Measurements from ENCODE around the gene ME3. TPM values are rescaled to one million over a fixed set of nuclear protein-coding genes. Genes with fewer than 3 reads are reported as not detected.

ME3 gene
- total RNA-seq, 1 experiment from 2014 or later = 0.83 TPM

GRCh38 chr11:86702220-86702983 is 30.0 kb upstream of the ME3 start:
- H3K27me3 ChIP-seq (ENCODE audit: control insufficient read depth, insufficient read depth, low read length) = no peaks in the 10 kb centered on the region
- no peaks in the 10 kb centered on the region for H3K36me3 ChIP-seq (replicated peaks; ENCODE audit: control insufficient read depth, insufficient read depth, low read length)

GRCh38 chr11:86699040-86699791 is 26.8 kb upstream of the ME3 start:
- Histone ChIP-seq H3K36me3 (replicated peaks; ENCODE audit: control insufficient read depth, insufficient read depth, low read length) (no peaks in the 10 kb centered on the region), H3K4me3 (ENCODE audit: insufficient read depth, low read depth, low read length) (no peak overlapping the region), H3K27me3 (ENCODE audit: control insufficient read depth, insufficient read depth, low read length) (no peaks in the 10 kb centered on the region)
- no peak for DNase-seq

More at GRCh38 chr11:86702220-86702983, 30.0 kb upstream of the ME3 start:
- no peak overlapping the region for H3K4me3 ChIP-seq (ENCODE audit: insufficient read depth, low read depth, low read length)
- DNase-seq = no peak

- Histone ChIP-seq H3K4me3 (ENCODE audit: insufficient read depth, low read depth, low read length) (no peak overlapping the region), H3K36me3 (replicated peaks; ENCODE audit: control insufficient read depth, insufficient read depth, low read length) (no peaks in the 10 kb centered on the region), H3K27me3 (ENCODE audit: control insufficient read depth, insufficient read depth, low read length) (no peaks in the 10 kb centered on the region)
- no peak for DNase-seq
Observed at GRCh38 chr11:86698639-86699038, 26.2 kb upstream of the ME3 start.

- Histone ChIP-seq H3K27me3 (ENCODE audit: control insufficient read depth, insufficient read depth, low read length) (no peaks in the 10 kb centered on the region), H3K36me3 (replicated peaks; ENCODE audit: control insufficient read depth, insufficient read depth, low read length) (no peaks in the 10 kb centered on the region), H3K4me3 (ENCODE audit: insufficient read depth, low read depth, low read length) (no peak overlapping the region)
- DNase-seq = no peak
Observed at GRCh38 chr11:86696451-86696850, 24.0 kb upstream of the ME3 start.

- H3K27me3 ChIP-seq (ENCODE audit: control insufficient read depth, insufficient read depth, low read length) = no peaks in the 10 kb centered on the region
- H3K4me3 ChIP-seq (ENCODE audit: insufficient read depth, low read depth, low read length) = no peak overlapping the region
- no peaks in the 10 kb centered on the region for H3K36me3 ChIP-seq (replicated peaks; ENCODE audit: control insufficient read depth, insufficient read depth, low read length)
- no peak for DNase-seq
Observed at GRCh38 chr11:86696004-86696403, 23.6 kb upstream of the ME3 start.

GRCh38 chr11:86695373-86695772 is 23.0 kb upstream of the ME3 start:
- no peak overlapping the region for H3K4me3 ChIP-seq (ENCODE audit: insufficient read depth, low read depth, low read length)
- H3K36me3 ChIP-seq (replicated peaks; ENCODE audit: control insufficient read depth, insufficient read depth, low read length) = no peaks in the 10 kb centered on the region
- DNase-seq = no peak
- no peaks in the 10 kb centered on the region for H3K27me3 ChIP-seq (ENCODE audit: control insufficient read depth, insufficient read depth, low read length)

GRCh38 chr11:86693518-86693917 is 21.1 kb upstream of the ME3 start:
- Histone ChIP-seq H3K4me3 (ENCODE audit: insufficient read depth, low read depth, low read length) (no peak overlapping the region), H3K36me3 (replicated peaks; ENCODE audit: control insufficient read depth, insufficient read depth, low read length) (no peaks in the 10 kb centered on the region), H3K27me3 (ENCODE audit: control insufficient read depth, insufficient read depth, low read length) (no peaks in the 10 kb centered on the region)
- DNase-seq = no peak

GRCh38 chr11:86692746-86693145 is 20.3 kb upstream of the ME3 start:
- H3K27me3 ChIP-seq (ENCODE audit: control insufficient read depth, insufficient read depth, low read length) = no peaks in the 10 kb centered on the region
- no peaks in the 10 kb centered on the region for H3K36me3 ChIP-seq (replicated peaks; ENCODE audit: control insufficient read depth, insufficient read depth, low read length)
- no peak for DNase-seq
- no peak overlapping the region for H3K4me3 ChIP-seq (ENCODE audit: insufficient read depth, low read depth, low read length)

- H3K36me3 ChIP-seq (replicated peaks; ENCODE audit: control insufficient read depth, insufficient read depth, low read length) = no peaks in the 10 kb centered on the region
- DNase-seq = no peak
- no peaks in the 10 kb centered on the region for H3K27me3 ChIP-seq (ENCODE audit: control insufficient read depth, insufficient read depth, low read length)
- H3K4me3 ChIP-seq (ENCODE audit: insufficient read depth, low read depth, low read length) = no peak overlapping the region
Observed at GRCh38 chr11:86692317-86692716, 19.9 kb upstream of the ME3 start.

- DNase-seq = no peak
- Histone ChIP-seq H3K36me3 (replicated peaks; ENCODE audit: control insufficient read depth, insufficient read depth, low read length) (no peaks in the 10 kb centered on the region), H3K4me3 (ENCODE audit: insufficient read depth, low read depth, low read length) (no peak overlapping the region), H3K27me3 (ENCODE audit: control insufficient read depth, insufficient read depth, low read length) (no peaks in the 10 kb centered on the region)
Observed at GRCh38 chr11:86688398-86689179, 16.2 kb upstream of the ME3 start.

GRCh38 chr11:86687185-86687778 is 14.9 kb upstream of the ME3 start:
- Histone ChIP-seq H3K4me3 (ENCODE audit: insufficient read depth, low read depth, low read length) (no peak overlapping the region), H3K27me3 (ENCODE audit: control insufficient read depth, insufficient read depth, low read length) (no peaks in the 10 kb centered on the region), H3K36me3 (replicated peaks; ENCODE audit: control insufficient read depth, insufficient read depth, low read length) (no peaks in the 10 kb centered on the region)
- DNase-seq = no peak

GRCh38 chr11:86686531-86686930 is 14.1 kb upstream of the ME3 start:
- no peaks in the 10 kb centered on the region for H3K27me3 ChIP-seq (ENCODE audit: control insufficient read depth, insufficient read depth, low read length)
- DNase-seq = no peak
- no peak overlapping the region for H3K4me3 ChIP-seq (ENCODE audit: insufficient read depth, low read depth, low read length)
- H3K36me3 ChIP-seq (replicated peaks; ENCODE audit: control insufficient read depth, insufficient read depth, low read length) = no peaks in the 10 kb centered on the region

GRCh38 chr11:86681483-86681756 is 9.0 kb upstream of the ME3 start:
- DNase-seq = no peak
- Histone ChIP-seq H3K36me3 (replicated peaks; ENCODE audit: control insufficient read depth, insufficient read depth, low read length) (no peaks in the 10 kb centered on the region), H3K27me3 (ENCODE audit: control insufficient read depth, insufficient read depth, low read length) (no peaks in the 10 kb centered on the region), H3K4me3 (ENCODE audit: insufficient read depth, low read depth, low read length) (no peak overlapping the region)

- H3K4me3 ChIP-seq (ENCODE audit: insufficient read depth, low read depth, low read length) = no peak overlapping the region
Observed at GRCh38 chr11:86680716-86681482, 8.5 kb upstream of the ME3 start.

More at GRCh38 chr11:86680716-86681482, 8.5 kb upstream of the ME3 start:
- Histone ChIP-seq H3K27me3 (ENCODE audit: control insufficient read depth, insufficient read depth, low read length) (no peaks in the 10 kb centered on the region), H3K36me3 (replicated peaks; ENCODE audit: control insufficient read depth, insufficient read depth, low read length) (no peaks in the 10 kb centered on the region)
- no peak for DNase-seq
